ENCODE measurements around the gene SMIM22.

DNA sequence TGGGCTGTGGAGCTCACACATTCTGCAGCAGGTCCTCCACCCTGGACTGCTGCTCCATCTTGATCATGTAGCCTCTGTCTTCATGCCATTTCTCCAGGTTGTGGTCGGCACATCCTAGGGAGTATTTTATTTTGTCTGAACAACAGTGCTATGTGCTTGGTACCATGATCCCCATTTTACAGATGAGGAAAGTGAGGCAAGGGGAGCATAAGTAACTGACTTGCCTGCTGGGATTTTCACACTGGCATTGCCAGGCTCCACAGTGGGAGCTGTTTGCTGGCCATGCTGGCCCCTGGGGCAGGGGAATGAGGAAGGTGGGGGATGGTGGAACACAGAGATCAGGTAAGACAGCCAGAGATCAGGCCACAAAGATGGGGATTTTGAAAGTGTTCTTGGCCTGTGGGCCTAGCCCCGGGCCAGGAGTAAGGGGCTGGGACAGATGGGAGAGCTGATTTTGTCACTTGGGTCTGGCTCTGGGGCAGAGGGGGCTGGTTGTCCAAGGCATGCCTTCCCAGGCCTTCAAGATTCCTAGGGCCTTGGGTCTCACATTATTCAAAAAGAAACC, 18.9 kb upstream of the SMIM22 start:
- no peak for TF ChIP-seq HDGF (IDR thresholded peaks at IDR 0.05; ENCODE audit: borderline replicate concordance)
- TF ChIP-seq SP1 (IDR thresholded peaks at IDR 0.05), result no peak
- TF ChIP-seq SUZ12 (IDR thresholded peaks at IDR 0.05), result no peak
- TF ChIP-seq FOXM1 (IDR thresholded peaks at IDR 0.05; ENCODE audit: borderline replicate concordance), result no peak
- no peak for TF ChIP-seq FOXA1 (IDR thresholded peaks at IDR 0.05)
- no peak for TF ChIP-seq ELF4 (IDR thresholded peaks at IDR 0.05)
- no peak for TF ChIP-seq LEF1 (IDR thresholded peaks at IDR 0.05; ENCODE audit: borderline replicate concordance)
- no peak for TF ChIP-seq NFRKB (IDR thresholded peaks at IDR 0.05)
- no peak for TF ChIP-seq ZNF384 (IDR thresholded peaks at IDR 0.05)
- no peak for TF ChIP-seq BHLHE40 (IDR thresholded peaks at IDR 0.05; ENCODE audit: borderline replicate concordance)
- no peak for TF ChIP-seq TARDBP (IDR thresholded peaks at IDR 0.05)
